ENCODE results near the gene PPL.

Gene PPL

GRCh38 chr16:4894276-4895150, 42.4 kb downstream of the PPL start:
- H3K4me3 ChIP-seq (ENCODE audit: low read length): no peak overlapping the region
- DNase-seq (ENCODE audit: low read depth, low spot score): peak; percentile 17

- no peak for DNase-seq (ENCODE audit: low read depth, low spot score)
- no peak overlapping the region for H3K4me3 ChIP-seq (ENCODE audit: low read length)
Observed at GRCh38 chr16:4893103-4893862, 43.7 kb downstream of the PPL start.

GRCh38 chr16:4892361-4893102, 44.4 kb downstream of the PPL start:
- no peak overlapping the region for H3K4me3 ChIP-seq (ENCODE audit: low read length)
- no peak for DNase-seq (ENCODE audit: low read depth, low spot score)

GRCh38 chr16:4891886-4892216, 45.1 kb downstream of the PPL start:
- H3K4me3 ChIP-seq (ENCODE audit: low read length): no peak overlapping the region
- DNase-seq (ENCODE audit: low read depth, low spot score): no peak

- H3K4me3 ChIP-seq (ENCODE audit: low read length): no peak overlapping the region
- DNase-seq (ENCODE audit: low read depth, low spot score): no peak
Observed at GRCh38 chr16:4891097-4891885, 45.7 kb downstream of the PPL start.

GRCh38 chr16:4890686-4891085, 46.3 kb downstream of the PPL start:
- no peak overlapping the region for H3K4me3 ChIP-seq (ENCODE audit: low read length)
- no peak for DNase-seq (ENCODE audit: low read depth, low spot score)

- no peak for DNase-seq (ENCODE audit: low read depth, low spot score)
- H3K4me3 ChIP-seq (ENCODE audit: low read length): no peak overlapping the region
Observed at GRCh38 chr16:4890026-4890425, 46.9 kb downstream of the PPL start.

GRCh38 chr16:4888428-4889135, 48.4 kb downstream of the PPL start:
- H3K4me3 ChIP-seq (ENCODE audit: low read length): no peak overlapping the region
- DNase-seq (ENCODE audit: low read depth, low spot score): no peak

GRCh38 chr16:4886151-4886550, 50.8 kb downstream of the PPL start:
- no peak for DNase-seq (ENCODE audit: low read depth, low spot score)
- no peak overlapping the region for H3K4me3 ChIP-seq (ENCODE audit: low read length)

- no peak for DNase-seq (ENCODE audit: low read depth, low spot score)
- H3K4me3 ChIP-seq (ENCODE audit: low read length): no peak overlapping the region
Observed at GRCh38 chr16:4884972-4885874, 51.7 kb downstream of the PPL start.

- DNase-seq (ENCODE audit: low read depth, low spot score): no peak
- no peak overlapping the region for H3K4me3 ChIP-seq (ENCODE audit: low read length)
Observed at GRCh38 chr16:4884209-4884608, 52.7 kb downstream of the PPL start.

- H3K4me3 ChIP-seq (ENCODE audit: low read length): no peak overlapping the region
- DNase-seq (ENCODE audit: low read depth, low spot score): no peak
Observed at GRCh38 chr16:4883501-4883900, 53.4 kb downstream of the PPL start.

- no peak for DNase-seq (ENCODE audit: low read depth, low spot score)
- no peak overlapping the region for H3K4me3 ChIP-seq (ENCODE audit: low read length)
Observed at GRCh38 chr16:4882633-4883285, 54.2 kb downstream of the PPL start.

GRCh38 chr16:4882000-4882632, 54.8 kb downstream of the PPL start:
- H3K4me3 ChIP-seq (ENCODE audit: low read length): no peak overlapping the region
- no peak for DNase-seq (ENCODE audit: low read depth, low spot score)

GRCh38 chr16:4880006-4880580, 56.9 kb downstream of the PPL start:
- no peak for DNase-seq (ENCODE audit: low read depth, low spot score)
- H3K4me3 ChIP-seq (ENCODE audit: low read length): no peak overlapping the region

- no peak for DNase-seq (ENCODE audit: low read depth, low spot score)
- no peak overlapping the region for H3K4me3 ChIP-seq (ENCODE audit: low read length)
Observed at GRCh38 chr16:4879049-4879448, 57.9 kb downstream of the PPL start.

- H3K4me3 ChIP-seq (ENCODE audit: low read length): no peak overlapping the region
- DNase-seq (ENCODE audit: low read depth, low spot score): no peak
Observed at GRCh38 chr16:4877380-4877685, 59.6 kb downstream of the PPL start.

All from Jurkat, Clone E6-1 (cell line).